GM18507 (cell line): Measurements from ENCODE around the gene PFDN1.

Experiments used
- DNase-seq: peaks from one replicate; pipeline ENCODE4 v3.0.0; 2011; ENCODE audit warnings: low read depth; ENCODE audit not compliant: insufficient read length; ENCODE audit errors: extremely low spot score
- FAIRE-seq: peaks from 2 replicates; lab custom pipeline; 2011; peaks lifted over from hg19 to GRCh38; lab: Jason Lieb, UNC

The PFDN1 gene

GRCh38 chr5:140329739-140330481 lies 27.0 kb upstream of the PFDN1 start:
- FAIRE-seq (no peak), DNase-seq (no peak)

GRCh38 chr5:140328036-140328764 lies 25.3 kb upstream of the PFDN1 start:
- FAIRE-seq: peak; percentile 33
- DNase-seq: no peak

GRCh38 chr5:140327589-140327988 lies 24.7 kb upstream of the PFDN1 start:
- FAIRE-seq (no peak), DNase-seq (no peak)

- FAIRE-seq (no peak), DNase-seq (no peak)
These were observed 22.6 kb upstream of the PFDN1 start for GRCh38 chr5:140325486-140325885.

- DNase-seq (no peak), FAIRE-seq (no peak)
These were observed 21.8 kb upstream of the PFDN1 start for GRCh38 chr5:140324617-140325241.

- FAIRE-seq (no peak), DNase-seq (no peak)
These were observed 21.2 kb upstream of the PFDN1 start for GRCh38 chr5:140324041-140324600.

- FAIRE-seq (no peak), DNase-seq (no peak)
These were observed 20.1 kb upstream of the PFDN1 start for GRCh38 chr5:140322751-140323731.

GRCh38 chr5:140321796-140322195 lies 18.9 kb upstream of the PFDN1 start:
- DNase-seq: no peak
- peak; percentile 21 for FAIRE-seq

- DNase-seq (no peak), FAIRE-seq (no peak)
These were observed 16.9 kb upstream of the PFDN1 start for GRCh38 chr5:140319833-140320232.

- DNase-seq: no peak
- FAIRE-seq: no peak
These were observed 15.9 kb upstream of the PFDN1 start for GRCh38 chr5:140318792-140319191.

GRCh38 chr5:140317859-140318258 lies 15.0 kb upstream of the PFDN1 start:
- DNase-seq: no peak

GRCh38 chr5:140312791-140313189 lies 9.9 kb upstream of the PFDN1 start:
- no peak for FAIRE-seq
- DNase-seq: no peak

More at GRCh38 chr5:140317859-140318258, 15.0 kb upstream of the PFDN1 start:
- no peak for FAIRE-seq

- FAIRE-seq (no peak), DNase-seq (no peak)
These were observed 9.3 kb upstream of the PFDN1 start for GRCh38 chr5:140312067-140312790.

GRCh38 chr5:140311011-140311467 lies 8.1 kb upstream of the PFDN1 start:
- FAIRE-seq (no peak), DNase-seq (no peak)

- FAIRE-seq (no peak), DNase-seq (no peak)
These were observed 7.5 kb upstream of the PFDN1 start for GRCh38 chr5:140310434-140310833.

GRCh38 chr5:140309706-140310249 lies 6.9 kb upstream of the PFDN1 start:
- DNase-seq (no peak), FAIRE-seq (no peak)

GRCh38 chr5:140305471-140305870 lies 2.6 kb upstream of the PFDN1 start:
- DNase-seq: no peak
- no peak for FAIRE-seq

- no peak for DNase-seq
- FAIRE-seq: no peak
These were observed 1.1 kb upstream of the PFDN1 start for GRCh38 chr5:140303966-140304365.
